H1 (cell line): ENCODE results near the gene ZNF524. TPM values are rescaled to one million over a fixed set of nuclear protein-coding genes. Genes with fewer than 3 reads are reported as not detected.

ENCODE experiments used
- CTCF ChIA-PET: fragments of 300-600 bp; sonication (Branson Sonifier 250); formaldehyde crosslinking; loops from one replicate; lab custom pipeline; 2021; ENCODE audit not compliant: partially characterized antibody; lab: Charles Lee
- POLR2A ChIA-PET: fragments of 300-600 bp; sonication (Branson Sonifier 250); formaldehyde crosslinking; loops from one replicate; lab custom pipeline; 2021; ENCODE audit warnings: inconsistent platforms; ENCODE audit not compliant: partially characterized antibody; lab: Charles Lee
- DNase-seq, 2 experiments: peaks; one replicate each; pipeline versions ENCODE4 v3.0.0 to v3.0.0-alpha.2; 2010 to 2022; ENCODE audit warnings: low spot score in 2 of 2, low read depth in 1 of 2, mixed read lengths in 1 of 2
- FAIRE-seq: peaks from 2 replicates; lab custom pipeline; 2011; peaks lifted over from hg19 to GRCh38; lab: Jason Lieb, UNC
- H2AFZ ChIP-seq: 2 replicates; pipeline ENCODE4 v1.8.1; 2012; ENCODE audit warnings: low read length, inconsistent platforms
- H2AK5ac ChIP-seq: 2 replicates; pipeline ENCODE4 v1.6.1; 2013; ENCODE audit warnings: low read depth, low read length
- H2BK120ac ChIP-seq: replicated peaks from 2 replicates; pipeline ENCODE3; 2013; ENCODE audit warnings: low read depth, low read length, inconsistent platforms
- H2BK12ac ChIP-seq: 2 replicates; pipeline ENCODE4 v1.6.1; 2013; ENCODE audit warnings: low read depth, low read length
- H2BK15ac ChIP-seq: 2 replicates; pipeline ENCODE4 v1.6.1; 2013; ENCODE audit warnings: low read length
- H2BK20ac ChIP-seq: 2 replicates; pipeline ENCODE4 v1.6.1; 2013; ENCODE audit warnings: low read length
- H2BK5ac ChIP-seq: 2 replicates; pipeline ENCODE4 v1.6.1; 2013; ENCODE audit warnings: low read depth, low read length
- H3K14ac ChIP-seq: 2 replicates; pipeline ENCODE4 v1.6.1; 2013; ENCODE audit warnings: inconsistent platforms; ENCODE audit not compliant: insufficient read length
- H3K18ac ChIP-seq: 2 replicates; pipeline ENCODE4 v1.6.1; 2013; ENCODE audit warnings: low read length; ENCODE audit errors: extremely low read depth
- H3K23ac ChIP-seq: 2 replicates; pipeline ENCODE4 v1.6.1; 2013; ENCODE audit warnings: inconsistent platforms; ENCODE audit not compliant: insufficient read length
- H3K23me2 ChIP-seq: 2 replicates; pipeline ENCODE4 v1.6.1; 2013; ENCODE audit warnings: low read depth, low read length
- H3K27ac ChIP-seq: 2 replicates; pipeline ENCODE4 v1.6.1; 2011; ENCODE audit warnings: low read depth, low read length, inconsistent platforms
- H3K27me3 ChIP-seq, 4 experiments: replicated peaks in 1 of 4; 1 replicate in 1 of 4; 2 replicates in 3 of 4; pipeline versions ENCODE4 v1.6.1 to v1.8.1; 2011 to 2013; ENCODE audit warnings: low read length in 3 of 4, mild to moderate bottlenecking in 3 of 4, inconsistent platforms in 2 of 4, mixed read lengths in 2 of 4, moderate library complexity in 1 of 4; ENCODE audit not compliant: control insufficient read depth in 3 of 4, insufficient read depth in 3 of 4; ENCODE audit errors: extremely low read depth in 1 of 4
- H3K36me3 ChIP-seq, 4 experiments: 2 replicates each; pipeline versions ENCODE4 v1.6.1 to v1.8.1; 2011 to 2013; ENCODE audit warnings: mild to moderate bottlenecking in 4 of 4, low read length in 3 of 4, moderate library complexity in 2 of 4, control low read depth in 1 of 4, inconsistent platforms in 1 of 4; ENCODE audit not compliant: insufficient read depth in 4 of 4, control insufficient read depth in 2 of 4
- H3K4ac ChIP-seq: replicated peaks from 2 replicates; pipeline ENCODE3; 2013; ENCODE audit warnings: low read length, low read depth, mixed read lengths, inconsistent platforms; ENCODE audit not compliant: insufficient read length
- H3K4me1 ChIP-seq, 4 experiments: replicated peaks in 1 of 4; 1 replicate in 1 of 4; 2 replicates in 3 of 4; pipeline versions ENCODE4 v1.6.1 to v1.8.1; 2011 to 2013; ENCODE audit warnings: low read length in 3 of 4, inconsistent platforms in 2 of 4, mixed read lengths in 1 of 4; ENCODE audit not compliant: insufficient read depth in 4 of 4, control insufficient read depth in 3 of 4
- H3K4me2 ChIP-seq, 2 experiments: 2 replicates each; pipeline versions ENCODE4 v1.6.1 to v1.8.1; 2011 to 2013; ENCODE audit warnings: low read depth in 2 of 2, low read length in 2 of 2, control low read depth in 1 of 2, inconsistent platforms in 1 of 2, mild to moderate bottlenecking in 1 of 2; ENCODE audit not compliant: insufficient read depth in 1 of 2
- H3K4me3 ChIP-seq, 4 experiments: fragments of 200-600, 300-600 bp in 1 of 4; sonication (generic), shearing (Covaris generic), sonication (Bioruptor Twin) in 1 of 4; 2 replicates each; pipeline versions ENCODE4 v1.5.1 to v1.8.1; 2011 to 2016; ENCODE audit warnings: low read length in 4 of 4, low read depth in 3 of 4, control low read depth in 2 of 4, inconsistent platforms in 2 of 4, mild to moderate bottlenecking in 2 of 4, mixed read lengths in 1 of 4, moderate library complexity in 1 of 4; ENCODE audit not compliant: insufficient read depth in 2 of 4; ENCODE audit errors: extremely low read depth in 1 of 4
- H3K56ac ChIP-seq: replicated peaks from 2 replicates; pipeline ENCODE3; 2013; ENCODE audit warnings: low read depth, mild to moderate bottlenecking, mixed read lengths, low read length, inconsistent platforms; ENCODE audit not compliant: insufficient read length
- H3K79me1 ChIP-seq: 2 replicates; pipeline ENCODE4 v1.6.1; 2013; ENCODE audit warnings: low read depth, low read length, control low read depth
- H3K79me2 ChIP-seq, 2 experiments: 2 replicates each; pipeline versions ENCODE4 v1.6.1 to v1.8.1; 2012 to 2013; ENCODE audit warnings: low read length in 2 of 2, mild to moderate bottlenecking in 2 of 2, inconsistent platforms in 1 of 2; ENCODE audit not compliant: insufficient read depth in 2 of 2, control insufficient read depth in 1 of 2
- H3K9ac ChIP-seq, 4 experiments: replicated peaks in 1 of 4; 1 replicate in 1 of 4; 2 replicates in 3 of 4; pipeline versions ENCODE4 v1.6.1 to v1.8.1; 2011 to 2013; ENCODE audit warnings: low read depth in 3 of 4, low read length in 3 of 4, control low read depth in 2 of 4, mild to moderate bottlenecking in 2 of 4, moderate library complexity in 2 of 4, inconsistent platforms in 1 of 4; ENCODE audit errors: extremely low read depth in 1 of 4
- H3K9me3 ChIP-seq, 2 experiments: 2 replicates each; pipeline versions ENCODE4 v1.6.1 to v1.8.1; 2012 to 2013; ENCODE audit warnings: mild to moderate bottlenecking in 2 of 2, moderate library complexity in 2 of 2, control low read depth in 1 of 2, inconsistent platforms in 1 of 2, low read depth in 1 of 2, low read length in 1 of 2, mixed read lengths in 1 of 2; ENCODE audit not compliant: insufficient read depth in 2 of 2
- H4K20me1 ChIP-seq, 2 experiments: replicated peaks in 1 of 2; 2 replicates each; pipeline versions ENCODE3 to v1.8.1; 2011 to 2013; ENCODE audit warnings: inconsistent platforms in 2 of 2, low read length in 2 of 2, mild to moderate bottlenecking in 1 of 2; ENCODE audit not compliant: insufficient read depth in 2 of 2, control insufficient read depth in 1 of 2
- H4K5ac ChIP-seq: 2 replicates; pipeline ENCODE4 v1.6.1; 2013; ENCODE audit warnings: low read length, low read depth, mixed read lengths, inconsistent platforms; ENCODE audit not compliant: insufficient read length
- H4K8ac ChIP-seq: 2 replicates; pipeline ENCODE4 v1.8.0; 2013; ENCODE audit warnings: mild to moderate bottlenecking, moderate library complexity, low read length, inconsistent platforms; ENCODE audit not compliant: insufficient read depth; ENCODE audit errors: extremely low read depth
- H4K91ac ChIP-seq: replicated peaks from 2 replicates; pipeline ENCODE3; 2013; ENCODE audit warnings: low read length, mixed read lengths, inconsistent platforms; ENCODE audit not compliant: insufficient read length
- HDAC2 ChIP-seq, 2 experiments: fragments of 300-600 bp in 1 of 2; sonication (generic) in 1 of 2; IDR thresholded peaks; 2 replicates each; pipeline ENCODE4 v1.6.1; 2011 to 2012; ENCODE audit warnings: low read depth in 2 of 2, low read length in 2 of 2, mild to moderate bottlenecking in 2 of 2, moderate library complexity in 2 of 2, borderline replicate concordance in 1 of 2, inconsistent platforms in 1 of 2
- JUND ChIP-seq: IDR thresholded peaks from 2 replicates; pipeline ENCODE4 v1.6.1; 2011; ENCODE audit warnings: mild to moderate bottlenecking, improper control_type of control experiment, low read length
- POLR2AphosphoS5 ChIP-seq: IDR thresholded peaks from 2 replicates; pipeline ENCODE4 v1.6.1; 2011; ENCODE audit warnings: low read depth, low read length
- RFX5 ChIP-seq: IDR thresholded peaks from 2 replicates; pipeline ENCODE4 v1.6.1; 2011; ENCODE audit warnings: low read depth, low read length, improper control_type of control experiment, borderline replicate concordance
- SAP30 ChIP-seq: fragments of 300-600 bp; sonication (generic); IDR thresholded peaks from 2 replicates; pipeline ENCODE4 v1.7.1; 2012; ENCODE audit warnings: low read length, moderate library complexity, mild to moderate bottlenecking, inconsistent platforms; ENCODE audit not compliant: insufficient read depth, insufficient replicate concordance
- TBP ChIP-seq: IDR thresholded peaks from 2 replicates; pipeline ENCODE4 v1.6.1; 2011; ENCODE audit warnings: low read depth, low read length, improper control_type of control experiment
- WGBS, 2 experiments: shearing (Covaris generic) in 1 of 2; methylation state at CpG; one replicate each; pipeline versions ENCODE4 v1.1.6 to v1.1.7; 2013 to 2015; ENCODE audit warnings: low lambda C conversion rate in 2 of 2, mixed read lengths in 2 of 2, inconsistent platforms in 1 of 2, low coverage in 1 of 2, missing lambda C conversion rate in 1 of 2; ENCODE audit not compliant: insufficient replicate concordance in 2 of 2, insufficient coverage in 1 of 2, insufficient read length in 1 of 2; ENCODE audit errors: extremely low coverage in 1 of 2, missing lambda C conversion rate in 1 of 2; 5-methylcytosine and 5-hydroxymethylcytosine counted together
- polyA plus RNA-seq, 7 experiments: library from polyadenylated mRNA; depleted of rRNA in 3 of 7; stranded (reverse) in 5 of 7; unstranded in 2 of 7; fragments of >200 nt in 5 of 7; fragments of 200-250 nt in 2 of 7; gene quantifications; 1 replicate in 5 of 7; 2 replicates in 1 of 7; 4 replicates in 1 of 7; pipeline versions ENCODE4 v1.2.1 to v1.2.3, GENCODE V29; 2011 to 2013; ENCODE audit warnings: missing spikeins in 2 of 7, mixed read lengths in 2 of 7
- total RNA-seq: library from RNA; stranded (reverse); fragmentation: NEBNext Ultra II Directional; extraction: Animal tissue kit (Norgen Biotek cat#: 25700); gene quantifications from 2 replicates; pipeline ENCODE4 v1.2.1, GENCODE V29; 2021
- TF ChIP-seq, protein P1 (sequence below): IDR thresholded peaks from 2 replicates; pipeline ENCODE4 v1.6.1; 2012; ENCODE audit warnings: inconsistent platforms

The ZNF524 gene
- total and polyA plus RNA-seq, 2 of the 8 experiments (the other 6 are each of a cell fraction or from before 2014, with no cell fraction given): 4.4 to 4.7 TPM

DNA sequence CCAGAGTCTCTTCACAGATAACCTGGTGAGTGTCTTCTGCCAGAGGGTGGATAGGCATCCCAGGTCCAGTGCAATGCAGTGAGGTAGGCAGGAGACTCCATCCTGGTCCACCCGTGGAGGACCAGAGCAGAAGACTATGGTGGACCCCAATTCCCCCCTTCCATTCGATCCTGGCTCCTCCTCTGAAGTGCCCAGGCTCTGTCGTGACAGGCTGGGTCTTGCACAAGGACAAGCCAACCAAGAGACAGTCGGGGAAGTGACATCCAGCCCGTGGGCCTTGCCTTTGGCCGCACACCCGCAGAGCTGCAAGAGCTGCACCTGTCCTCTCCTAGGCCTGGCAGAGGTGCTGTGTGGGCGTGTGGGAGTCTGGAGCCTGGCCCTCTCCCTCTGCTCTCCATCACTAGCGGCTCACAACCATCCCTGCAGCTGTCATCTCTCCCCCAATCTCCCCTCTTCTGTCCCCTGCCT lies 21.2 kb downstream of the ZNF524 start:
- no peak overlapping the region for H3K4me3 ChIP-seq
- H2AK5ac ChIP-seq: no peak overlapping the region
- peaks cover 0 to 16% (median 4%) of the 10 kb centered on the region in 4 experiments; a peak in 5 of 8 replicates for H3K36me3 ChIP-seq
- H4K8ac ChIP-seq: no peak overlapping the region
- H3K4me2 ChIP-seq: no peak overlapping the region
- ChIA-PET CTCF (interaction anchor here (0.6 to 8.0 kb wide), 4 partner anchors 11 to 478 kb away, joined by 3 to 38 read pairs (median 9); partner anchors contain the start of gene ZNF865), POLR2A (interaction anchor here (0.6 to 6.8 kb wide), 7 partner anchors 10 to 214 kb away, joined by 3 to 32 read pairs (median 4); partner anchors contain the start of genes FIZ1, UBE2S, ZNF524 and ZNF865)
- no peak overlapping the region for H4K5ac ChIP-seq
- H4K20me1 ChIP-seq: peaks cover 1 to 5% of the 10 kb centered on the region in 2 experiments
- H2BK120ac ChIP-seq: no peak overlapping the region
- no peak overlapping the region for H2BK15ac ChIP-seq
- H3K23ac ChIP-seq: no peak overlapping the region
- H3K27me3 ChIP-seq: peaks cover 0 to 2% (median 0%) of the 10 kb centered on the region in 4 experiments; a peak in 1 of 7 replicates
- TF ChIP-seq SAP30: no peak
- TF ChIP-seq RFX5: no peak
- TF ChIP-seq POLR2AphosphoS5: peak; percentile 33; the same call in 1 of the 2 replicates
- TF ChIP-seq, protein P1, sequence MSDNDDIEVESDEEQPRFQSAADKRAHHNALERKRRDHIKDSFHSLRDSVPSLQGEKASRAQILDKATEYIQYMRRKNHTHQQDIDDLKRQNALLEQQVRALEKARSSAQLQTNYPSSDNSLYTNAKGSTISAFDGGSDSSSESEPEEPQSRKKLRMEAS: no peak
- TF ChIP-seq JUND: no peak
- no peak for TF ChIP-seq TBP
- TF ChIP-seq HDAC2 (IDR thresholded peaks at IDR 0.05; ENCODE audit: borderline replicate concordance in 1 of 2, low read depth in 2 of 2, low read length in 2 of 2): no peak
- H3K18ac ChIP-seq: no peak overlapping the region
- H3K79me1 ChIP-seq: no peaks in the 10 kb centered on the region
- H3K9ac ChIP-seq: no peak overlapping the region
- no peaks in the 10 kb centered on the region for H3K23me2 ChIP-seq
- no peak overlapping the region for H2BK20ac ChIP-seq
- DNase-seq (no peak), FAIRE-seq (no peak)
- H3K79me2 ChIP-seq: no peaks in the 10 kb centered on the region
- H2BK12ac ChIP-seq: no peak overlapping the region
- no peak overlapping the region for H3K56ac ChIP-seq
- no peak overlapping the region for H2AFZ ChIP-seq
- WGBS, 2 experiments: 94% methylated on average over 8 of the region's 9 CpGs; no CpG with 5 or more reads in 1 of the 2 experiments
- no peak overlapping the region for H3K14ac ChIP-seq
- no peaks in the 10 kb centered on the region; a peak in 1 of 4 replicates for H3K9me3 ChIP-seq
- H2BK5ac ChIP-seq: no peak overlapping the region
- H3K27ac ChIP-seq: no peak overlapping the region
- H3K4me1 ChIP-seq: peaks cover 0 to 3% (median 0%) of the 10 kb centered on the region in 4 experiments; a peak in 3 of 7 replicates
- no peak overlapping the region for H4K91ac ChIP-seq
- H3K4ac ChIP-seq: no peak overlapping the region
